Measurements from ENCODE around the gene KRTAP12-1.

- TF ChIP-seq CTCF (IDR thresholded peaks at IDR 0.05) (no peak), POLR2A (IDR thresholded peaks at IDR 0.05) (no peak)
These were observed 22.0 kb upstream of the KRTAP12-1 start for GRCh38 chr21:44703731-44704635.

Measured in body of pancreas (tissue), 4 donors.